K562 (cell line): ENCODE measurements around the gene GART. TPM values are rescaled to one million over a fixed set of nuclear protein-coding genes. Genes with fewer than 3 reads are reported as not detected.

ENCODE experiments used
- ATAC-seq: fragments of 200-7000 bp; cut with Tn5 transposase; 3 replicates; pipeline ENCODE4 v1.9.1; 2020; ENCODE audit warnings: moderate library complexity
- BruUV-seq: library from RNA; stranded (reverse); fragments of 400-500 nt; replicated peaks from 2 replicates; lab custom pipeline; 2021; lab: Mats Ljungman, UMichigan
- CTCF ChIA-PET: fragments of 300-600 bp; formaldehyde crosslinking; extraction: SDS; loops from one replicate; lab custom pipeline; 2021; ENCODE audit warnings: low intra/inter-chr PET ratio; lab: Yijun Ruan, JAX
- POLR2A ChIA-PET: fragments of 300-600, 350-650 bp; sonication (Branson Sonifier 250); formaldehyde crosslinking; extraction: SDS; loops from one replicate; lab custom pipeline; 2021; ENCODE audit warnings: antibody characterized with exemption, inconsistent platforms; lab: Yijun Ruan, JAX
- DNase-seq, 4 experiments: peaks; one replicate each; pipeline versions ENCODE4 v3.0.0 to v3.0.0-alpha.2; 2011 to 2018; ENCODE audit warnings: low spot score in 3 of 4, mixed read lengths in 3 of 4; ENCODE audit errors: extremely low read depth in 1 of 4
- FAIRE-seq: peaks from 2 replicates; lab custom pipeline; 2011; peaks lifted over from hg19 to GRCh38; lab: Jason Lieb, UNC
- H2AFZ ChIP-seq: 2 replicates; pipeline ENCODE4 v1.6.0; 2011; ENCODE audit warnings: low read depth, low read length, control low read depth, inconsistent platforms
- H3K27ac ChIP-seq: fragments of 200-600 bp; 3 replicates; pipeline ENCODE4 v1.8.0; 2011; ENCODE audit warnings: low read depth, mild to moderate bottlenecking, control low read depth, inconsistent platforms, low read length, moderate library complexity, mixed read lengths; ENCODE audit errors: extremely low read depth
- H3K27me3 ChIP-seq, 2 experiments: fragments of 300-600 bp in 1 of 2; 2 replicates in 1 of 2; 3 replicates in 1 of 2; pipeline versions ENCODE4 v1.6.0 to v1.8.0; 2011; ENCODE audit warnings: inconsistent platforms in 2 of 2, low read length in 2 of 2, mild to moderate bottlenecking in 1 of 2, mixed read lengths in 1 of 2, moderate library complexity in 1 of 2; ENCODE audit not compliant: control insufficient read depth in 2 of 2, insufficient read depth in 2 of 2
- H3K36me3 ChIP-seq: fragments of 300-600 bp; 3 replicates; pipeline ENCODE4 v1.8.0; 2011; ENCODE audit warnings: mild to moderate bottlenecking, low read length, inconsistent platforms; ENCODE audit not compliant: control insufficient read depth, insufficient read depth
- H3K4me1 ChIP-seq, 2 experiments: fragments of 200-600 bp in 1 of 2; replicated peaks in 1 of 2; 2 replicates in 1 of 2; 3 replicates in 1 of 2; pipeline versions ENCODE4 v1.5.1 to v1.8.0; 2011; ENCODE audit warnings: inconsistent platforms in 2 of 2, low read length in 2 of 2, mild to moderate bottlenecking in 1 of 2, mixed read lengths in 1 of 2, moderate library complexity in 1 of 2; ENCODE audit not compliant: control insufficient read depth in 2 of 2, insufficient read depth in 2 of 2
- H3K4me2 ChIP-seq: 2 replicates; pipeline ENCODE4 v1.6.1; 2011; ENCODE audit warnings: low read length, control low read depth, inconsistent platforms, mixed read lengths; ENCODE audit not compliant: insufficient read depth
- H3K4me3 ChIP-seq: fragments of 200-600 bp; sonication (generic), shearing (Covaris generic); 2 replicates; pipeline ENCODE4 v1.5.1; 2016; ENCODE audit warnings: control low read depth, inconsistent platforms
- H3K79me2 ChIP-seq: fragments of 200-600 bp; 3 replicates; pipeline ENCODE4 v1.8.0; 2011; ENCODE audit warnings: low read length, inconsistent platforms; ENCODE audit not compliant: control insufficient read depth, insufficient read depth
- H3K9ac ChIP-seq, 2 experiments: 2 replicates each; pipeline versions ENCODE4 v1.6.0 to v1.6.1; 2011; ENCODE audit warnings: low read depth in 2 of 2, low read length in 2 of 2, control low read depth in 1 of 2, inconsistent platforms in 1 of 2, mild to moderate bottlenecking in 1 of 2, mixed read lengths in 1 of 2; ENCODE audit not compliant: insufficient read depth in 1 of 2
- H3K9me1 ChIP-seq: one replicate; pipeline ENCODE4 v1.6.0; 2011; ENCODE audit warnings: inconsistent platforms, mild to moderate bottlenecking, low read length, moderate library complexity; ENCODE audit not compliant: control insufficient read depth, insufficient read depth
- H3K9me3 ChIP-seq: replicated peaks from 2 replicates; pipeline ENCODE4 v1.5.1; 2011; ENCODE audit warnings: low read depth, low read length, inconsistent platforms; ENCODE audit not compliant: control insufficient read depth, insufficient read depth
- H4K20me1 ChIP-seq: replicated peaks from 2 replicates; pipeline ENCODE4 v1.6.1; 2011; ENCODE audit warnings: low read length, inconsistent platforms, mixed read lengths; ENCODE audit not compliant: control insufficient read depth, insufficient read depth
- EGR1 ChIP-seq: fragments of 450-650 bp; conservative IDR thresholded peaks from 2 replicates; pipeline ENCODE4 v1.6.1; 2017; ENCODE audit warnings: mild to moderate bottlenecking
- ELF1 ChIP-seq: fragments of 200-800 bp; sonication (Bioruptor generic); IDR thresholded peaks from 2 replicates; pipeline ENCODE4 v1.6.1; 2016; ENCODE audit warnings: missing genetic modification characterization, missing compliant biosample characterization
- ERF ChIP-seq: fragments of 450-650 bp; formaldehyde crosslinking; IDR thresholded peaks from 2 replicates; pipeline ENCODE4 v1.4.0; 2020; ENCODE audit warnings: mild to moderate bottlenecking, mixed read lengths
- HNRNPH1 ChIP-seq: fragments of 200-400 bp; formaldehyde crosslinking; optimal IDR thresholded peaks from 2 replicates; pipeline ENCODE3; 2017; ENCODE audit warnings: low read depth, mild to moderate bottlenecking, low read length, moderate library complexity
- KDM2B ChIP-seq: fragments of 250-450 bp; sonication (Bioruptor Pico); IDR thresholded peaks from 2 replicates; pipeline ENCODE4 v1.8.0; 2021; ENCODE audit warnings: mild to moderate bottlenecking, moderate library complexity
- LCOR ChIP-seq: sonication (generic); formaldehyde crosslinking; IDR thresholded peaks from 2 replicates; pipeline ENCODE4 v1.8.0; 2022; ENCODE audit warnings: mild to moderate bottlenecking, missing genetic modification reagents
- MIER1 ChIP-seq: fragments of 450-650 bp; IDR thresholded peaks from 2 replicates; pipeline ENCODE4 v1.6.1; 2016; ENCODE audit warnings: antibody characterized with exemption, mild to moderate bottlenecking, low read depth
- MLLT1 ChIP-seq, 2 experiments: fragments of 450-650 bp; IDR thresholded peaks; 2 replicates each; pipeline ENCODE4 v1.6.1; 2016
- MTA2 ChIP-seq: fragments of 450-650 bp; IDR thresholded peaks from 2 replicates; pipeline ENCODE4 v1.6.1; 2016; ENCODE audit warnings: low read depth
- NFIX ChIP-seq: fragments of 250-450 bp; sonication (Bioruptor Pico); IDR thresholded peaks from 2 replicates; pipeline ENCODE4 v1.4.0; 2020; ENCODE audit warnings: low read depth, mild to moderate bottlenecking, moderate library complexity
- NR4A1 ChIP-seq, 2 experiments: fragments of 250-450 bp in 1 of 2; fragments of 450-650 bp in 1 of 2; sonication (Bioruptor Pico) in 1 of 2; IDR thresholded peaks; 2 replicates each; pipeline versions ENCODE4 v1.4.0 to v1.6.1; 2016 to 2020; ENCODE audit warnings: mild to moderate bottlenecking in 2 of 2, missing compliant biosample characterization in 1 of 2, missing genetic modification characterization in 1 of 2, moderate library complexity in 1 of 2
- SP2 ChIP-seq: IDR thresholded peaks from 2 replicates; pipeline ENCODE4 v1.6.1; 2011; ENCODE audit warnings: mild to moderate bottlenecking, low read depth, low read length, moderate library complexity; ENCODE audit not compliant: poor library complexity, severe bottlenecking; ENCODE audit errors: extremely low read depth
- XRCC5 ChIP-seq: fragments of 200-400 bp; formaldehyde crosslinking; IDR thresholded peaks from 2 replicates; pipeline ENCODE4 v1.6.1; 2017; ENCODE audit warnings: low read depth, mild to moderate bottlenecking, low read length
- ZMIZ1 ChIP-seq, 2 experiments: fragments of 150-350 bp in 1 of 2; IDR thresholded peaks; 2 replicates each; pipeline ENCODE4 v1.6.1; 2012 to 2016; ENCODE audit warnings: low read depth in 2 of 2, low read length in 2 of 2, mild to moderate bottlenecking in 1 of 2, moderate library complexity in 1 of 2
- WGBS: fragments of 100-300 bp; shearing (Covaris generic); methylation state at CpG from one replicate; pipeline ENCODE4 v1.1.6; 2016; ENCODE audit warnings: low coverage, mixed read lengths; ENCODE audit not compliant: insufficient coverage; ENCODE audit errors: missing lambda C conversion rate; 5-methylcytosine and 5-hydroxymethylcytosine counted together
- in situ Hi-C: fragments of 300-500 bp; cut with MboI; formaldehyde crosslinking; loops from 4 replicates; pipeline ENCODE4 v1.15.0; 2018; ENCODE audit warnings: inconsistent platforms, mixed read lengths
- intact Hi-C: fragments of 100-400 bp; cut with micrococcal nuclease; formaldehyde crosslinking; loops from 2 replicates; pipeline ENCODE4 v1.14.2; 2022
- polyA plus RNA-seq, 8 experiments: library from polyadenylated mRNA; depleted of rRNA in 4 of 8; stranded (reverse) in 5 of 8; unstranded in 3 of 8; fragments of >200 nt; fragmentation: Nextera tagmentation in 2 of 8; fragmentation: Illumina TruSeq in 1 of 8; extraction: Ambion mirVana in 2 of 8; extraction: Trizol in 1 of 8; gene quantifications; 2 replicates each; pipeline versions ENCODE4 v1.2.1 to v1.2.3, GENCODE V29; 2011 to 2014; ENCODE audit warnings: inconsistent platforms in 1 of 8, missing spikeins in 1 of 8
- total RNA-seq, 7 experiments: library from RNA; depleted of rRNA in 6 of 7; stranded (reverse); fragments of >200 nt in 6 of 7; fragmentation: Illumina TruSeq in 2 of 7; extraction: Trizol in 2 of 7; gene quantifications; 2 replicates each; pipeline versions ENCODE4 v1.2.1 to v1.2.3, GENCODE V29; 2011 to 2021; ENCODE audit warnings: low replicate concordance in 1 of 7

GART gene
- total and polyA plus RNA-seq, 9 of the 15 experiments (the other 6 are each of a cell fraction or from before 2014, with no cell fraction given): 141 to 429 (median 349) TPM

- ChIA-PET POLR2A (interaction anchor here (0.6 to 2.5 kb wide), 12 partner anchors 9 to 291 kb away, joined by 3 to 54 read pairs (median 3); partner anchors contain the start of gene TMEM50B), CTCF (interaction anchor here (1.1 kb wide), 1 partner anchor 11 kb away, joined by 4 read pairs; no protein-coding TSS in a partner anchor)
- ATAC-seq (peak; percentile 21; the same call in 2 of the 3 replicates), DNase-seq (no peak), FAIRE-seq (peak; percentile 19)
- Histone ChIP-seq H3K4me1 (peaks cover 0 to 10% of the 10 kb centered on the region in 2 experiments; a peak in 3 of 5 replicates), H3K9ac (peak overlapping the region; percentile 77 to 94), H3K9me3 (no peaks in the 10 kb centered on the region), H3K9me1 (no peaks in the 10 kb centered on the region), H2AFZ (peak overlapping the region; percentile 100), H3K79me2 (no peaks in the 10 kb centered on the region), H4K20me1 (no peaks in the 10 kb centered on the region), H3K4me2 (peak overlapping the region; percentile 91), H3K27ac (peak overlapping the region; percentile 1; the same call in 1 of the 3 replicates), H3K4me3 (peak overlapping the region; percentile 73), H3K36me3 (no peaks in the 10 kb centered on the region), H3K27me3 (no peaks in the 10 kb centered on the region)
- under 1% methylated on average over 12 of the region's 12 CpGs for WGBS
- BruUV-seq: TSS peak; percentile 81
- intact Hi-C loops (no loop called here), in situ Hi-C loops (no loop called here)
- TF ChIP-seq MIER1 (no peak), HNRNPH1 (no peak), EGR1 (no peak), SP2 (no peak), XRCC5 (peak; percentile 61; the same call in 1 of the 2 replicates), ELF1 (tag) (0 out of 2 replicates have a peak, but pooled peaks have one; percentile 26), ZMIZ1 (IDR thresholded peaks at IDR 0.05; ENCODE audit: low read depth in 2 of 2, low read length in 2 of 2) (no peak), LCOR (0 out of 2 replicates have a peak, but pooled peaks have one; percentile 32), MLLT1 (IDR thresholded peaks at IDR 0.05) (0 out of 4 replicates have a peak, but pooled peaks of 1 of the 2 experiments have one; percentile 10), NR4A1 (CRISPR knock-in tag; IDR thresholded peaks at IDR 0.05) (0 out of 2 replicates have a peak, but pooled peaks have one; percentile 56), NR4A1 (tag; IDR thresholded peaks at IDR 0.05) (no peak), NFIX (CRISPR knock-in tag) (no peak), MTA2 (0 out of 2 replicates have a peak, but pooled peaks have one; percentile 5), KDM2B (CRISPR knock-in tag) (no peak), ERF (CRISPR knock-in tag) (peak; percentile 39; the same call in 1 of the 2 replicates)
Measured at GRCh38 chr21:33490991-33491372, 50.9 kb downstream of the GART start.
